ENCODE results near the gene ADAM15.

The ADAM15 gene

GRCh38 chr1:155092131-155092530 is 41.0 kb downstream of the ADAM15 start:
- Histone ChIP-seq H3K9me3 (ENCODE audit: control insufficient read depth, insufficient read depth, low read depth, low read length) (no peaks in the 10 kb centered on the region), H3K36me3 (ENCODE audit: control insufficient read depth in 2 of 2, insufficient read depth in 1 of 2, low read length in 2 of 2) (no peaks in the 10 kb centered on the region), H3K4me1 (ENCODE audit: control insufficient read depth, insufficient read depth, low read length) (peaks cover 7% of the 10 kb centered on the region), H3K27ac (ENCODE audit: extremely low read depth, low read depth, low read length) (no peak overlapping the region), H3K4me3 (ENCODE audit: low read depth, low read length) (no peak overlapping the region)
- POLR2A ChIA-PET = interaction anchor here (0.9 to 2.0 kb wide), 6 partner anchors 34 to 81 kb away, joined by 3 to 17 read pairs (median 6); partner anchors contain the start of genes DPM3, EFNA1, KRTCAP2 and TRIM46
- CTCF ChIA-PET = interaction anchor here (0.6 to 13.8 kb wide), 29 partner anchors 10 to 644 kb away, joined by 3 to 439 read pairs (median 6); partner anchors contain the start of genes EFNA1, EFNA3, KRTCAP2 and SLC50A1
- TF ChIP-seq, protein P1, sequence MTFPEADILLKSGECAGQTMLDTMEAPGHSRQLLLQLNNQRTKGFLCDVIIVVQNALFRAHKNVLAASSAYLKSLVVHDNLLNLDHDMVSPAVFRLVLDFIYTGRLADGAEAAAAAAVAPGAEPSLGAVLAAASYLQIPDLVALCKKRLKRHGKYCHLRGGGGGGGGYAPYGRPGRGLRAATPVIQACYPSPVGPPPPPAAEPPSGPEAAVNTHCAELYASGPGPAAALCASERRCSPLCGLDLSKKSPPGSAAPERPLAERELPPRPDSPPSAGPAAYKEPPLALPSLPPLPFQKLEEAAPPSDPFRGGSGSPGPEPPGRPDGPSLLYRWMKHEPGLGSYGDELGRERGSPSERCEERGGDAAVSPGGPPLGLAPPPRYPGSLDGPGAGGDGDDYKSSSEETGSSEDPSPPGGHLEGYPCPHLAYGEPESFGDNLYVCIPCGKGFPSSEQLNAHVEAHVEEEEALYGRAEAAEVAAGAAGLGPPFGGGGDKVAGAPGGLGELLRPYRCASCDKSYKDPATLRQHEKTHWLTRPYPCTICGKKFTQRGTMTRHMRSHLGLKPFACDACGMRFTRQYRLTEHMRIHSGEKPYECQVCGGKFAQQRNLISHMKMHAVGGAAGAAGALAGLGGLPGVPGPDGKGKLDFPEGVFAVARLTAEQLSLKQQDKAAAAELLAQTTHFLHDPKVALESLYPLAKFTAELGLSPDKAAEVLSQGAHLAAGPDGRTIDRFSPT (tag by site-specific recombination; IDR thresholded peaks at IDR 0.05) = 0 out of 2 replicates have a peak, but pooled peaks have one; percentile 12
- TF ChIP-seq PRDM6 (tag by site-specific recombination; IDR thresholded peaks at IDR 0.05) (no peak), MEIS1 (CRISPR knock-in tag; IDR thresholded peaks at IDR 0.05; ENCODE audit: borderline replicate concordance) (no peak), ZBTB26 (tag by site-specific recombination; optimal IDR thresholded peaks at IDR 0.05) (peak; percentile 11)

GRCh38 chr1:155092641-155093040 is 41.5 kb downstream of the ADAM15 start:
- H3K4me3 ChIP-seq (ENCODE audit: low read depth, low read length) = no peak overlapping the region
- H3K27ac ChIP-seq (ENCODE audit: extremely low read depth, low read depth, low read length) = no peak overlapping the region
- no peaks in the 10 kb centered on the region for H3K9me3 ChIP-seq (ENCODE audit: control insufficient read depth, insufficient read depth, low read depth, low read length)
- POLR2A ChIA-PET = interaction anchor here (2.0 kb wide), 1 partner anchor 80 kb away, joined by 14 read pairs; the partner anchor contains the start of genes KRTCAP2 and TRIM46
- TF ChIP-seq ZSCAN23 (tag by site-specific recombination; IDR thresholded peaks at IDR 0.05) = no peak
- TF ChIP-seq ZNF510 (tag by site-specific recombination; IDR thresholded peaks at IDR 0.05; ENCODE audit: insufficient replicate concordance) = no peak
- no peak for TF ChIP-seq ZNF175 (tag by site-specific recombination; IDR thresholded peaks at IDR 0.05)
- 0 out of 2 replicates have a peak, but pooled peaks have one; percentile 15 for TF ChIP-seq SCRT2 (tag by site-specific recombination; IDR thresholded peaks at IDR 0.05)
- TF ChIP-seq BCL11A (tag by site-specific recombination; IDR thresholded peaks at IDR 0.05; ENCODE audit: low read depth) = no peak
- TF ChIP-seq ZNF221 (tag by site-specific recombination; IDR thresholded peaks at IDR 0.05; ENCODE audit: borderline replicate concordance) = no peak
- CTCF ChIA-PET = interaction anchor here (0.7 to 13.8 kb wide), 8 partner anchors 20 to 101 kb away, joined by 3 to 439 read pairs (median 20); partner anchors contain the start of genes EFNA1, KRTCAP2, SLC50A1 and TRIM46
- no peaks in the 10 kb centered on the region for H3K36me3 ChIP-seq (ENCODE audit: control insufficient read depth in 2 of 2, insufficient read depth in 1 of 2, low read length in 2 of 2)
- H3K4me1 ChIP-seq (ENCODE audit: control insufficient read depth, insufficient read depth, low read length) = peaks cover 4% of the 10 kb centered on the region

DNA sequence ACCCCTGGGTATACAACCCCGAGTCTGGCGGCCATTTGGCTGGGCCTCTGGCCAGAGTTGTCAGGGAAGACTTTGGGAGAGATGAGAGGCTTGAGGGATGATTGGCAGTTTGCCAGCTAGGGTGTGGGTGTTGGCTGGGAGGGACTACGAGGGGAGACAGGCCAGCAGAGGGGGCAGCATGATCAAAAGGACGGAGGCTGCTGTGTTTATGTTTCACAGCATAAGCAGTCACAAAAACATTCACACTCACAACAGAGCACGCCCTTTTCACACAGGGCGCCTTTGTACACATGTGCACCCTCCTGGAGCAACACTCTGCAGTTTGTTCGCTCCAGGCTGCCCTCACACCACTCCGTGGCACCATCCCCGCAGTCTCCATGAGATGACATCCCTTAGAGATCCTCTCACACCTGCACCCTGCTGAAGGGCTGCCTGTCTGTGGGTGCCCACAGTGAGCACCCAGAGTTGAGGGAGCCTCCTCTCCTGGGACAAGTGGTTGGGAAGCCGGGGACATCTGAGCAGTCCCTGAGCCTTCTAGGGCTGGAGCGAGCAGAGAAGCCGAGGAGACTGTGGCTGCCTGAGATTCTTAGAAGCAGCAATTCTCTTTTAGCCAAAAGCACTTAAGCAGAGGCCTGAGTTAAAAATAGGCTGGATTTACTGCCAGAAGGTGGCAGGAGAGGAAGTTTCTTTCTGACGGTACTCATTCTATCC is 43.0 kb downstream of the ADAM15 start:
- no peaks in the 10 kb centered on the region for H3K36me3 ChIP-seq (ENCODE audit: control insufficient read depth in 2 of 2, insufficient read depth in 1 of 2, low read length in 2 of 2)
- CTCF ChIA-PET = interaction anchor here (0.6 to 13.8 kb wide), 4 partner anchors 9 to 472 kb away, joined by 3 to 439 read pairs (median 3); partner anchors contain the start of genes KRTCAP2 and TRIM46
- POLR2A ChIA-PET = interaction anchor here (0.6 to 1.9 kb wide), 2 partner anchors 43 to 73 kb away, joined by 3 to 7 read pairs; no protein-coding TSS in a partner anchor
- peak; percentile 38; the same call in 1 of the 2 replicates for TF ChIP-seq ZNF660 (tag by site-specific recombination; IDR thresholded peaks at IDR 0.05)
- no peak for TF ChIP-seq ZNF664 (tag by site-specific recombination; IDR thresholded peaks at IDR 0.05)
- no peak for TF ChIP-seq ZBTB21 (tag by site-specific recombination; IDR thresholded peaks at IDR 0.05)
- TF ChIP-seq ZNF239 (tag by site-specific recombination; IDR thresholded peaks at IDR 0.05) = no peak
- 0 out of 2 replicates have a peak, but pooled peaks have one; percentile 40 for TF ChIP-seq ZNF416 (tag by site-specific recombination; IDR thresholded peaks at IDR 0.05)
- no peak for TF ChIP-seq IKZF3 (tag by site-specific recombination; IDR thresholded peaks at IDR 0.05)
- no peak for TF ChIP-seq GFI1B (tag by site-specific recombination; IDR thresholded peaks at IDR 0.05)
- no peak for TF ChIP-seq ZNF626 (tag by site-specific recombination; IDR thresholded peaks at IDR 0.05)
- no peak for TF ChIP-seq ZNF513 (tag by site-specific recombination; IDR thresholded peaks at IDR 0.05)
- TF ChIP-seq ZNF394 (tag by site-specific recombination; IDR thresholded peaks at IDR 0.05; ENCODE audit: borderline replicate concordance) = no peak; the same call in 1 of the 2 replicates
- no peak for TF ChIP-seq ZNF354C (tag by site-specific recombination; IDR thresholded peaks at IDR 0.05; ENCODE audit: borderline replicate concordance, low read depth)
- no peak for TF ChIP-seq ZNF670 (tag by site-specific recombination; IDR thresholded peaks at IDR 0.05; ENCODE audit: low read depth)

More for the DNA sequence above, 43.0 kb downstream of the ADAM15 start:
- no peak overlapping the region for H3K4me3 ChIP-seq (ENCODE audit: low read depth, low read length)
- H3K9me3 ChIP-seq (ENCODE audit: control insufficient read depth, insufficient read depth, low read depth, low read length) = no peaks in the 10 kb centered on the region
- peaks cover 4% of the 10 kb centered on the region; the same call in 1 of the 2 replicates for H3K4me1 ChIP-seq (ENCODE audit: control insufficient read depth, insufficient read depth, low read length)
- H3K27ac ChIP-seq (ENCODE audit: extremely low read depth, low read depth, low read length) = peak overlapping the region; percentile 7; the same call in 1 of the 2 replicates

Measured in HEK293 (cell line).